GM20431 (cell line): Measurements from ENCODE around the gene PTGR1.
"Not testable (repeated sequence)": the region's sequence is repeated elsewhere in the genome, so short reads cannot be mapped to it uniquely, and the experiment has no call there.

Experiments
- in situ Hi-C: fragments of 300-500 bp; cut with MseI, MboI; formaldehyde crosslinking; loops from one replicate; pipeline ENCODE4 v1.15.0; 2020; ENCODE audit warnings: low sequenced_read_pairs; ENCODE audit not compliant: unreplicated experiment

Gene PTGR1

DNA sequence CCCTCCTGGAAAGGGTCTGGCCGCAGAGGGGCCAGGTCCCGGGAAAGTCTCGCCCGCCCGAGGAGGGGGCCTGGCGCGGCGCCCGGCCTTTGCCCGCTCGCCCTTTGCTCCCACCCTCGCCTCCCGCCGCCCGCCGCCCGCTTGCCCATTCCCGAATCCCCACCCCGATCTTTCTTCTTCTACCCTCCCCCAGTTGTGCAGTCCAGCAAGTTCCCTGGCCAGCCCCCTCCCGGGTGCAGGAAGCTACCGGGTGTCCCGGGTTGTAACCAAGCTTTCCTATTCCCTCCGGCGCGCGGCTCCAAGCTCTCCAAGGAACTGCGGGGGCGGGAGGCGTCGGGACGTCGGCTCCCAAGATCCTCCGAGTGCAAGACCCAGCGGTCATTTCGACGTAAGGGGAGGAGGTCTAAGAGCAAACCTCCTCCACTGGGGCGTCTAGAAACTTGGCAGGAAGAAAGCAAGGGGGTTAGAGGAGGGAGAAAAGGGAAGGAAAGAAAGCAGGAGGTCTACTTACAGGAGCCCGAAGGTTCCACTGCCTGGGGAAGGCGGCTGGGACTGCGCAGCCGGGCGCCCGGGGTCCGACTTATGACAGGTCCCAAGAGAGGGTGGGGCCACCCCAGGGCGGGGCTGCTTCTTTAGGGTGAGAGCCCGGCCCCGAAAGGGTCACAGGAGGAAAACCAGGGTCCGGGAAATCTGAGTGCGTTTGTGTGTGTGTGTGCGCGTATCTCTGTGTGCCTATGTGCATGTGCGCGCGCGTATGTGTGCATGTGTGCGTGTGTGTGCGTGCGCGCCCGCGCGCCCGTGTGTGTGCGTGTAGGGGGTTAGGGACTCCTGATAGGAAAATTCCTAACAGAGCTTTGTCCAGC lies at the start of gene PTGR1:
PTGR1 (minus strand) TSS at position 556 of the 863 bp plus-strand sequence. CDS start 2,225 bp downstream, outside the sequence.
- in situ Hi-C loops: no loop called here

DNA sequence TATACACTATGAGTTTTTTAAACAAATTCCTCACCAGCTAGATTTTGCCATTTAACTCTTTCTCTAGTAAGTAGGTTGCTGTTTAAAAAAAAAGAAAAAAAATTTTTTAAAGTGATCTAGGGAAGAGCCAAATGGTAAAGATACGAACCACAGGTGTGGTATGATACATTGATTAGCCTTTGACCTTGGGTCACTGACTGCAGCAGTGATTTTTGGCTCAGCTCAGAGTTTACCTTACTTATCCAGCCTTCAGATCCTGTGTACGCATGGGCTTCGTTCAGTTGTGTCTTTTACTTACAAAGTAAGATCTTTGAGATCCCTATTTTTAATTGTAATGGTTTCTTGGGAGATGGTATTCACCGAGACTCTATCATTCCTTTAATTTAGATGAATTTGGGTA lies 49.6 kb upstream of the PTGR1 start:
- in situ Hi-C loops: no loop called here

DNA sequence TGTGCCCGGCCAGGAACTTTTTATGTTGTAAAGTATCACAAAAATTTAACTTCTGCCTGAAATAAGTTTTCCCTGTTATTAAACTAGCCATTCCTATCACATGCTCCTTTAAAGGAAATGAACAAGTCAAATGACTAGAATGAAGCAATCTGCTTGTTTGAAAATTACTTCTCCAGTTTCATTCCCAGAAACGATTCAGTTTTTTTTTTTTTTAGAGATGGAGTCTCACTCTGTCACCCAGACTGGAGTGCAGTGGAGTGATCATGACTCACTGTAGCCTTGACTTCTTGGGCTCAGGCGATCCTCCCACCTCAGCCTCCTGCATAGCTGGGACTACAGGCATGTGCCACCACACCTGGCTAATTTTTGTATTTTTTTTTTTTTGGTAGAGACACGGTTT lies 48.6 kb upstream of the PTGR1 start:
- in situ Hi-C loops: no loop called here

DNA sequence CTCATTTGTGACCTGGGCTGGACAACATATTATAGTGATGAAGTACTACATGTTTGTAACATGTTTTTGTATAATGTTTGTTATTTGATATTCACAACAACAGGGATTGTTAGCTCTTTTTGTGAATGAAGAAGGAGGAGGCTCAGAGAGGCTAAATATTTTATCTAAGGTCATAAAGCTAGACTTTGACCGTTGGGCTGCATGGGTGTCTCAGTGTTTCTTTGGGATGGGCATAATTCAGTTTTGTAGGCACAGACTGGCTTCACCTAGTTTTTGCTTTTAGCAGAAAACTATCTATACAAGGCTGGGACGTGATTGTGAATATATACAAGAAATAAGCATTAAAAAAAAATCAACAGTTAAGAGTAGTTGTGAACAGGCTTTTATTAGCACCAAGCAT lies 47.0 kb upstream of the PTGR1 start:
- in situ Hi-C loops: no loop called here

DNA sequence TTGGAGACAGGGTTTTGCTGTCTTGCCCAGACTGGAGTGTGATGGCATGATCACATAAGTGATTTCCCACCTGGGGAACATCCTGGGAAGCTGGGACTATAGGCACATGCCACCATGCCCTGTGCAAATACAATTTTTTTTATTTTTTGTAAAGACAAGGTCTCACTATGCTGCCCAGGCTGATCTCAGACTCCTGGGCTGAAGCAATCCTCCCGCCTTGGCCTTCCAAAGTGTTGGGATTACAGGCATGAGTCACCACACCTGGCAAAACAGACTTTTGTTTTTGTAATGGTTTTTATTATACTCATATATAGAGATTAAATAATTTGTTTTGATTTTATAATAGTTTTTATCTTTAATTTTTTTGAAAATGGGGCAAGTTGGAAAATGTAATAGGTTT lies 46.4 kb upstream of the PTGR1 start:
- in situ Hi-C loops: no loop called here

DNA sequence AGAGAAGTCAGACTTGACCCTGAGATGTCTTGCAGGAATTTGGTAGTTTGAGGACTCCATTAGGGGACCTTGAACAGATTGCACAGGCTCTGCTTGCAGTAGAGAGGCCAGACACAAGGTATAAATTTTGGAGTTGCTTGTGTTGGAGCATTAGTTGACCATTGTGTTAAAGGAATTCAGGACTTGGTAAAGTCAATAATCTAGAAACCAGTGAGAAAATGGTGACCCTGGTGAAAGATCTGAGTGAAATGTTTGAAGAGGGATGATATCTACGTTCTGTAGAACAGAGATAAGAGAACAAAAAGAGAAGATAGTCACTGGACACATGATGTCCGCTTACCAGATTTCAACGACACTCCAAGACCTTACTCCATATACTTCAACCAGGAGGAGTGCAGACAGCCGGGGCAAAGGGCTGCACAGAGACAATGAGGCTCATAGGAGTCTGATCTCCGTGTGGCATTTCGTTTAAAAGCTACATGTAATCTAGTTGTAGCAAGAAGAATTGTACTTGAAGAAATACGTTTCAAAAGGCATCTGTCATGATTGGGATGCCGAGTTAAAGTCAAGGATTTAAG lies 44.8 kb upstream of the PTGR1 start:
- in situ Hi-C loops: no loop called here

DNA sequence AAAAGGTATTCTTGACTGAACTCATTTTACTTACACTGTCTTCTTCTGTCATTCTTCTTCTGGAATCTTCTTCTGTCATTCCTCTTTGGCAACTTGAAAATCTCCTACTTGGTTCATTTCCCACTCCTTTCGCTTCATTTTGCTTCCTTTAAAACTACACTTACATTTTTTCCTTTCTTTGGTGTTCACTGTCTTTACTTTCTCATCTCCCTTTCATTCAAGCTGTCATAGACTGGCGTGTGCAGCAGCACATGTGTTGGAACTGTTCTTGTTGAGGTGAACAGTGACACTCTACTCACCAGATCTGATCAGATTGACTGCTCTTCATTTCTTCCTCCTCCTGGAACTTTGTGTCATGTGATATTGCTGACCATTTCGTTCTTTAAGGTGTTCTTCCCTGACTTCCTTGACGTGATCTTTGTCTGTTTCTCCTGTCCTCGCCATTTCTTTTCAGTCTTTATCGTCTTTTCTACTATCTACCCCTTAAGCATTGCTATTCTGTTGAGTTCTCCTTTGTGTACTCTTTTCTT lies 38.0 kb upstream of the PTGR1 start:
- in situ Hi-C loops: no loop called here

DNA sequence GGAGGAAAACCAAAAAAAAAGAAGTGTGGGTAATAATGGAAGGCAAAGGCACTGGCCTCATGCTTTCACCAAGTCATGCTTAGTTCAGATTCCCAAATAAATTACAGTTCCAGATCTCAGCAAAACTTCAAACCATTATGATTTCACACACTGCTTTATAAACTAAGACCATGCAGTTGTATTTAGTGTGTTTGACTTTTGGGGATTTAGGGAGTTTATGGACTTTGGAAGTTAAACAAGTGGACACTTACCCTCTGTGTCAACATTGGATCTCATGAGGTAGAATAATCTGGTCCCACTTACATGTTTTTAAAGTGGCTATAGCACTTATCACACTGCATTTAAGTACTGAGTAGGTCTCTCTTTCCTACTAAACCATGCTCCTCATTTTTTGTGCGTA lies 35.4 kb upstream of the PTGR1 start:
- in situ Hi-C loops: no loop called here

DNA sequence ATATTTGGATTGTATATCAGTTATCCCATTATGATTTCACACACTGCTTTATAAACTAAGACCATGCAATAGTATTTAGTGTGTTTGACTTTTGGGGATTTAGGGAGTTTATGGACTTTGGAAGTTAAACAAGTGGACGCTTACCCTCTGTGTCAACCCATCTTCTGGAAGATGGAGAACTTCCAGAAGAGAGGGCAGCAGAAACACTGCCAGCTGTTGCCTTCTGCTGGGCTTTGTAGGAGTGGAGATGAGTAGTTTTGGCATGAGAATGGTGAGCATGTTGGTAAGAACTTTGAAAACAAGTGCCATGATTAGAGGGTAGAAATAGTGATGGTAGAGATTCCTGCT lies 33.9 kb upstream of the PTGR1 start:
- in situ Hi-C loops: no loop called here

DNA sequence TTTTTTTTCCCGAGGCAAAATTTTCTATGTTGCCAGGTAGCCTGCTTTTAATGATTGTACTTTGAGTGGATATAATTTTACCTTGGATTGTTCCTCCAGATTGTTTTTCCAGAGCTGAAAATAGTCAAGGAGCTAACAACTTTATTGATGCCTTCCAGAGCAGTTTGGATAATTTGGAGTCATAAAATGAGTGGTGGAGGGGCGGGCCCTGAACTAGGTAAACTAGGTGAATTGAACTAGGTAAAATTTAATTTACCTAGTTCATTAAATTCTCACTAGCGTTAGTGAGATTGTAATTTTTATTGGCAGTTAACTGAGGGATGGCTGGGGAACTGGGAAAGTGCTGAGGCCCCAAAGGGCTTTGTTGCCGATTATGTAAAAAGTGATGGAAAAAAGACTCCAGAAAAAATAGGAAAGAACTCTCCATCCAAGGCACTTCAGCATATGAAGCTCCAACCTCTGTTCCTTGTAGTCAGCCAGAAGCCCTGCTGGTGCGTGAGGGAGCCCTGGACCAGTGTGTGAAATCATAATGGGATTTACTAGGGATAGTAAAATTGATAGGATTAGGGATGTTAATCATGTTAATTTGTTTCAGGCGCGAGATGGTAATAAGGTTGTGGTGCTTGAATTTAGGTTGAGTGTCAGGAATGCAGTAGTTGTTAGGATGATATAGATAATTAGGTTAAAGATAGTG lies 33.4 kb upstream of the PTGR1 start:
- in situ Hi-C loops: no loop called here

DNA sequence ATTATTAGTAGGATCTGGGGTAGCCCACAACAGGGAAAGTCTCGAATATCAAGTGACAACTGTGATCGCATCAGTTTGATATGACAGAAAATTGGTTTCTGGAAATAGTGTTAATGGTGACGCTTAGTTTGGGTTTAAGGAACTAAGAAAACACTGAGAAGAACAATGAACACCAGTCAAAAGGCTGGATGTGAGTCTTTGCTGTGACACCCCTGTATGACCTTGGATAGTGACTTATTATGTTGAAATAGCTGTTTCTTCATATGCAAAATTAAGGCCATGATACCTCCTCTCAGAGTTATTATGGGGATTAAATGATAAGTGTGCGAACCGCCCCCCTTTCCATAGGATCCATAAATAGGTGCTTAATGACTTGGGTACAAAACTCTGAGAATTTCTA lies 32.6 kb upstream of the PTGR1 start:
- in situ Hi-C loops: no loop called here

DNA sequence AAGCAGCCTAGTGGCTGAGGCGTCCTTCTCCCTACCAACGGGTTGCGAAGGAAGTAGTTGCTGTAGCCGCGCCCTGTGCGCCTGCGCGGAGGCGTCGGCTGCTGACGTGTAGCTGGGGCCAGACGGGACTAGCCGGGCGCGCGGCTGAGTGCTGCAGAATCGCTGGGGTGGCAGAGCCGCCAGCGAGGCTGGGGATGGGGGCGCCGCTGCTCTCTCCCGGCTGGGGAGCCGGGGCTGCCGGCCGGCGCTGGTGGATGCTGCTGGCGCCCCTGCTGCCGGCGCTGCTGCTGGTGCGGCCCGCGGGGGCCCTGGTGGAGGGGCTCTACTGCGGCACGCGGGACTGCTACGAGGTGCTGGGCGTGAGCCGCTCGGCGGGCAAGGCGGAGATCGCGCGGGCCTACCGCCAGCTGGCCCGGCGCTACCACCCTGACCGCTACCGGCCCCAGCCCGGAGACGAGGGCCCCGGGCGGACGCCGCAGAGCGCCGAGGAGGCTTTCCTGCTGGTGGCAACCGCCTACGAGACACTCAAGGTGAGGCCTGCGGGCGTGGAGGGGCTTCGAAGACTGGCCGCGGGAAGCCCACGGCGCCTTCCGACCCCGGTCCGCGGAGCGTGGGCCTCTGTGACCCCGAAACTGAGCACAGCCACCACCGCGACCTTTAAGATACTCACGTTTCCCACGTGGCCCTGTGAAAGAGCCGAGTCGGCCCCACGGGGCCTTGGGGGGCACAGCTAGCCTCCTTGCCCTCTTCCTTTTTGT lies 31.9 kb upstream of the PTGR1 start, which contains the start of gene DNAJC25:
DNAJC25 (plus strand) TSS at position 121 of the 758 bp plus-strand sequence; CDS start at position 195, 74 bp downstream.
- in situ Hi-C loops: no loop called here

DNA sequence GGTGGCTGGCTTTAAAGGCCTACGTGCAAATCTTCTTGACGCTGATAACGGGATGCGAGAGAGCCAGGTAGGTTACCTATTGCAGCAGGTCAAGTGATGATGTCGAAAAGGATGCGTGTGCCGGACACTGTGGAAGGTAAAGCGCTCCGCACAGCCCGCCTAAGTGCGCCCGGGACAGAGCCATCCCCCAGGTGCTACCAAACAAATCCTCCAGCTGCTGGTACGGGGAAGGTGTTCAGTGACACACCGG lies 31.4 kb upstream of the PTGR1 start:
- in situ Hi-C loops: no loop called here

DNA sequence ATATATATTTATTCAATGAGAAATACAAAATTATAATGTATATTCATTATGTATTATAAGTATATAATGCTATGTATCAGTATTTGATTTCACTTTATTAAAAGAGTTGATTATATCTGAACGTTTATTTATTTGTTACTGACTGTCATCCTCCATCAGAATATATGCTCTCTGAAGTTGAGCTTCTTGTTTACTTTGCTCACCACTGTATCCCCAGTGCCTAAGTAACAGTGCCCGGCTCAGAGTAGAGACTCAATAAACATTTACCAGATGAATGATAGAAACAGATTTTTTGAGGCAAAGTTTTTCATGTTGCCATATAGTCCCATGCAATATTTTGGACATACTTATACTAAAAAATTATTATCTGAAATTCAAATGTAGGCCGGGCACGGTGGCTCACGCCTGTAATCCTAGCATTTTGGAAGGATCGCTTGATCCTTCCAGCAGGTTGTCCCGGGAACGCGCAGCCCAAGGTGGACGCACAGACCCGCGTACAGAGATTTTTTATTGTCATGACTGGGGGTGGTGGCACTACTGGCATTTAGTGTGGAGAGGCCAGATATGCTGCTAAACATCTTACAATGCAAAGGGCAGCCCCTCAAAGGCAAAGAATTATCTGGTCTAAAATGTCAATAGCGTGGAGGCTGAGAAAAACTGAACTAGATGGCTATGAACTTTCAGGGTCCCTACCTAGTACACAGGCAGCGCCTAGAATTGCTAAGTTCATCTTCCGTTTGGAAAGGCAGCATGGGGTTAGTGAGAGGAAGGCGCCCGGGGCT lies 30.9 kb upstream of the PTGR1 start:
- in situ Hi-C loops: no loop called here

DNA sequence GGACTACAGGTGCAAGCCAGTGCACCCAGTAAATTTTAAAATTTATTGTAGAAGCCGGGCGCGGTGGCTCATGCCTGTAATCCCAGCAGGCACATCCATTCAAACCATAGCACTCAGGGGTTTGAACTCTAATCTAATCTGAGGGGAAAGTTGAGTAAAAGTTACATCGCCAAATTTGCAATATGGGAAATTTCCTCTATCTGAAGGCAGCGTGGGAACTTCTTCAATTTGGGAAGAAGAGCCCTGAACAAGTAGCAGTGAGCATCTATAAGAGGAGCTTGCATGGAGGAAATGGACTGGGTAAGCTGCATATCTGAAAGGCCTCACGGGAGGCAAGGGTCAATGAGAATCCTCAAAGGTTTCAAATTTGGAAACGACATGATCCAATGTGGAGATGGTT lies 29.0 kb upstream of the PTGR1 start:
- in situ Hi-C loops: no loop called here

DNA sequence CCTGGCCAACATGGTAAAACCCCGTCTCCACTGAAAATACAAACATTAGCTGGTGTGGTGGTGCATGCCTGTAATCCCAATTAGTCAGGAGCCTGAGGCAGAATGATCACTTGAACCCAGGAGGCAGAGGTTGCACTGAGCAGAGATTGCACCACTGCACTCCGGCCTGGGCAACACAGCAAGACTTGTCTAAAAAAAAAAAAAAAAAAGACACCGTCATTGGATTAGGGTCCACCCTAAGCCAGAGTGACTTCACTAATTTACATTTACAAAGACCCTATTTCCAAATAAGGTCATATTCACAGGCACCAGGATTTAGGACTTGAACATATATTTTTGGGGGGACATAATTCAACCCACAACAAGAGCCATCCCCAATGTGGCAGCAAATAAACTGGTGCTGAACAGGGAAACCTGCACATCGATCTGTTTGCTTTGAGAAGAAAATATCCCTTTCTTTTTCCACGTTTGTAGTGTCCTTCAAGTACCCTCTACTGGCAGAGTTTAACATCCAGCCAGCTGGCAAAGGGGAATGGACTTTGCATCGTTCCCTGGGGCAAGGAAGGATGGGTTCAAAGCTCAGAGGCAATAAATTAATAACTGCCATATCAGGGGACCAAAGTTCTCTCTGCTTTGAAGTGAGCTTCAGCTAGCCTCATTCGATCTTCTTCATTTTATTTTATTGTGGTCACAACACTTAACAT lies 28.0 kb upstream of the PTGR1 start:
- in situ Hi-C loops: no loop called here

DNA sequence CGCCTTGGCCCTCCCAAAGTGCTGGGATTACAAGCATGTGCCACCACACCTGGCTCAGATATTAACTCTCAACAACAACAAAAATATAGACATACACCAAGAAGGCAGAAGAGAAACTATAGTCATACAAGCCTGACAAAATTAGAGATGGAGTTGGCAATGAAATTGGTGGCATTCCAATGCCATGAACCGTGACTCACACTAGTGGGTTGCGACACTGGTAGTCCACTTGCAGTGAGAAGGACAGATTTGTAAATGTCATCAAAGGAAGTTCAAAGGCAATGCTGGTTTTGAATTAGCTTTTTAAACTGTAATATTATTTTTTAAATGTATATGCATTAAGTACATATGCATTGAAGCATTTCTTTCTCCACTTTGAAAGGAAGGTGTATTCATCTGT lies 23.2 kb upstream of the PTGR1 start:
- in situ Hi-C loops: no loop called here

DNA sequence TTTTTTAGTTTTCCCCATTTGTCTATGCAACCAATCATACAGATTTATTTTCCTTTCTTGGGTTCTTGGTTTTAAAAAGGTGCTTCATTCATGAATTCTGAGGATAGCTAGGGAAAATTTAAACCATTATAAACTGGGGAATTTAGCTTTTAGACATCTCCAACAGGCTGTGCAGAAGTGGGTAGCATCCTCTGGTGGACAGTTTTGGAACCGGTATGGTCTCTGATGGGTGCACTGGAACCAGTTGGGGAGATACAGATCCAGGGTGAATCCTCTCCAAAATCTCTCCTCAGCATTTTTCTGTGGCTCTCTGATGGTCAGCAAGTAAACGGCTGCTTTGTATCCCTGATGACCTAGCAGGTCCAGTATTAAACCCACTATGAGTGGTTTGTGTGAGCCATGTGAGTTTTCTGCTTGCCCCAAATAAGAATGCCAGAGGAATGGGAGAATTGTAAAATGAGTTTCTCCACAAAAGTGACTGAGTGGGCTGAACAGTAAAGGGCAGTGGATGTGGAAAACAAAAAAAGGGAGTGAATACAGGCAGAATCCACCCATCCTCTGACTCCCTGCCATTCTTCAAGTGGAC lies 22.5 kb upstream of the PTGR1 start:
- in situ Hi-C loops: no loop called here

DNA sequence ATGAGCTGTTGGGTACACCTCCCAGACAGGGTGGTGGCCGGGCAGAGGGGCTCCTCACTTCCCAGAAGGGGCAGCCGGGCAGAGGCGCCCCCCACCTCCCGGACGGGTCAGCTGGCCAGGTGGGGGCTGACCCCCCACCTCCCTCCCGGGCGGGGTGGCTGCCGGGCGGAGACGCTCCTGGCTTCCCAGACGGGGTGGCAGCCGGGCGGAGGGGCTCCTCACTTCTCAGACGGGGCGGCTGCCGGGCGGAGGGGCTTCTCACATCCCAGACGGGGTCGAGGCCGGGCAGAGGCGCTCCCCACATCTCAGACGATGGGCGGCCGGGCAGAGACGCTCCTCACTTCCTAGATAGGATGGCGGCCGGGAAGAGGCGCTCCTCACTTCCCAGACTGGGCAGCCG lies 17.9 kb upstream of the PTGR1 start:
- in situ Hi-C loops: not testable (repeated sequence)
